IPS-15b (cell line): ENCODE data around the gene DCC.

Experiments used
- H3K27me3 ChIP-seq: one replicate; pipeline ENCODE4 v1.6.1; 2013; ENCODE audit warnings: low read length; ENCODE audit not compliant: control insufficient read depth, insufficient read depth
- H3K36me3 ChIP-seq: one replicate; pipeline ENCODE4 v1.6.1; 2013; ENCODE audit warnings: low read length; ENCODE audit not compliant: control insufficient read depth, insufficient read depth
- H3K4me1 ChIP-seq: one replicate; pipeline ENCODE4 v1.6.1; 2013; ENCODE audit warnings: mild to moderate bottlenecking, low read length; ENCODE audit not compliant: control insufficient read depth, insufficient read depth
- H3K4me3 ChIP-seq: one replicate; pipeline ENCODE4 v1.5.1; 2013; ENCODE audit warnings: low read depth, low read length
- H3K9ac ChIP-seq: one replicate; pipeline ENCODE4 v1.6.1; 2013; ENCODE audit warnings: low read depth, mild to moderate bottlenecking, low read length
- H3K9me3 ChIP-seq: one replicate; pipeline ENCODE4 v1.6.1; 2013; ENCODE audit warnings: mild to moderate bottlenecking, low read length; ENCODE audit not compliant: control insufficient read depth, insufficient read depth

DCC gene

DNA sequence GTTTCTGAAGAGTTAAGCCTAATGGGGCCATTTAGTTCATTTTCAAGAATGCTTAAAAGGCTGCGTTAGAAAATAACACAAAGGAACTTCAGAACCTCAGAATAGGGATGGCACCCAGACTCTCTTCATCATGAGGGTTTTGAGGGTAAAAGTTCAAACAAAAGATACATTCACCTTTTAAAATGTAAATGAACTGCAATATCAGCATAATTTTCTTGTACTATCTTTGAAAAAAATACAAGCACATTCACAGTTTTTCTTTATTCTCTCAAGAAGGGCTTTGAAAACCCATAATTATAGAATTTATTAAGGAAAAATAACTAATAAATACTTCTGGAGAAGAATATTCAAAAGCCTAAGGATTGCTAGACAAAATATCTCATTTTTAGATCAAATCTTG lies 791.0 kb downstream of the DCC start:
- Histone ChIP-seq H3K9ac (no peak overlapping the region), H3K4me1 (no peaks in the 10 kb centered on the region), H3K36me3 (no peaks in the 10 kb centered on the region), H3K27me3 (no peaks in the 10 kb centered on the region), H3K4me3 (no peak overlapping the region), H3K9me3 (no peaks in the 10 kb centered on the region)

DNA sequence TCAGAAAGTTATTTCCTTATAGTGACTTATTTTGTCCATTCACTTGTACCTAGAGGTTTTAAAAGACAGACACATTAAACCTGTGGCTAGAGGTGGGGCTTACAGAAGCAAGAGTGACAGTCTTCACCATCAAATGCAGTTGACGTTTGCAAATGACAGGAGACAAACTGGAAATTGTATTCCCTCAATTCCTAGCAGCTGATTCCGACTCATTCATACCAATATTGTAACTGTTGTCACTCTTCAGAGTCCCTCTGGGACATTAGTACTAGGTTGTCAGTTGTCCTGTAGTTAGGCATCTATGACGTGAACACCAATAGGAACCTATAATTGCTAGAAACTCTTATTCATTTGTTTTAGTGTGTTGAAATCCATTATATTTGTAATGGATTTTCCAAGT lies 794.7 kb downstream of the DCC start:
- Histone ChIP-seq H3K9me3 (no peaks in the 10 kb centered on the region), H3K4me3 (no peak overlapping the region), H3K36me3 (no peaks in the 10 kb centered on the region), H3K4me1 (no peaks in the 10 kb centered on the region), H3K27me3 (no peaks in the 10 kb centered on the region), H3K9ac (no peak overlapping the region)

DNA sequence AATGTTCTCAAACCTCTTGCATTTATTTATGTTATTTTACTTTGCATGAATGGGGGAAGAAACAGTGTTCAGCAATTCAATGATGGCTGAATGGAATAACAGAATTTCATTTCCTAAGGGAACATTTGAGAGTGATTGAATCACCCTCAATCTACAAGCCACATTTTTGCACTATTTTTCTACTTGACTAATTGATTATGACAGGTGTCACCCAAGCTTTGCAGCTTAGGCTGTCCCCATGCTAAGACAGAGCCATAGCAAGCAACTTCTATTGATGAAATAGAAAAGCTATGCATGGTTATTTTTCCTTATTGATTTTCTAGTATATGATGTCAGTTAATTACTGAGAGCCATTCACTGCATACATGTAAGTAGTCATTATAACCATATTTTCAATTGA lies 795.7 kb downstream of the DCC start:
- no peaks in the 10 kb centered on the region for H3K36me3 ChIP-seq
- no peak overlapping the region for H3K4me3 ChIP-seq

DNA sequence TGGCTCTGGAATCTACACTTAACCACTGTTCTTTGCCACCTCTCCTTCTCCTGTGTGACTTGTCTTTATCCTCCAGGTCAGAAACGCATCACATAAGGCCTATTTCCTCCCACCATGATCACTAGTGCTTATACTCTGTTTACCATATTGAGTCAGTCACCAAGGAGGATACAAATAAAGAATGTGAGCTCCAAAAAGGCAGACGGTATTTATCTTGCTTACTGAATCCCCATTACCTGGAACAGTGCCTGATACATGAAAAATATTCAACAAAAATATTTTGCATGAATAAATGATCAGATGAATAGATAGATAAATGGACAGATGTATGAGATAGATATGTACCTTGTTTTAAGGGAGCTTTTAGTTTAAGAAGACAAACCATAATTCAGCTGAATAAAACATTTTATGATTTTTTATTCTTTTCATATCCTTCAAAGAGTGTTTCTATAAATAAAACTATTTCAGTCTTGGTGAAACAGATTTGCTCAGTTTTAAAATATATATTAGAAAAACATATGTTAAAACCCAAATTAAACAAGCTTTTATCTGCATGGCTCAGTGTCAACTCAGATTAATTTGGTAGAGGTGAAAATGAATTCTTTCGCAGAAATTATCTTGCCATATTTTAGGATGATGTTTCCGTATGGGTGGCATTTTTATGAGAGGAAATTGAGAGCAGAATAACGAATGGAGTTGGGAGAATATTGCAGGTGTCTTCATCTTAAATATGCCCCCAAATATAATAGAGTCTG lies 799.9 kb downstream of the DCC start:
- no peaks in the 10 kb centered on the region for H3K9me3 ChIP-seq
- H3K36me3 ChIP-seq: no peaks in the 10 kb centered on the region
- H3K4me3 ChIP-seq: no peak overlapping the region
- H3K9ac ChIP-seq: no peak overlapping the region
- no peaks in the 10 kb centered on the region for H3K27me3 ChIP-seq
- H3K4me1 ChIP-seq: no peaks in the 10 kb centered on the region

More for the DNA sequence above, 795.7 kb downstream of the DCC start:
- Histone ChIP-seq H3K9ac (no peak overlapping the region), H3K27me3 (no peaks in the 10 kb centered on the region), H3K4me1 (no peaks in the 10 kb centered on the region), H3K9me3 (no peaks in the 10 kb centered on the region)

DNA sequence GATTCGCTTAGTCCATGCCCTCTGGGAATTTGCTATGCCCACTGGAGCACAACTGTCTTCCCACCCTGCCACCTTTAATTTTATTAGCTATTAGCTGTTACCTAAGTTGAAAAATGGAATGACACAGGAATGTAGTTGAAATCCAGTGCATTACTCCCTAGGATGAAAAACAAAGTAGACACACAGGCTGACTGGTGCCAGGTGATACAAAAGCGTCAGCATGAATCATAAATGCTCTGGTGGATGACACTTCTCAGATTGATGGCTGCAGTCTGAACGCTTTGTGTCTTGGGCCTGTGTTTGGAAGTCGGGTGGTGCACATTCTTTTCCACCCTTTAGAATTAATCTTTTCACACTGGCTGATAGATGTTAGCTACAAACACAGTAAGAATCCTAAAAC lies 802.0 kb downstream of the DCC start:
- no peaks in the 10 kb centered on the region for H3K27me3 ChIP-seq
- H3K36me3 ChIP-seq: no peaks in the 10 kb centered on the region
- H3K9me3 ChIP-seq: no peaks in the 10 kb centered on the region
- no peaks in the 10 kb centered on the region for H3K4me1 ChIP-seq
- no peak overlapping the region for H3K4me3 ChIP-seq
- H3K9ac ChIP-seq: no peak overlapping the region

DNA sequence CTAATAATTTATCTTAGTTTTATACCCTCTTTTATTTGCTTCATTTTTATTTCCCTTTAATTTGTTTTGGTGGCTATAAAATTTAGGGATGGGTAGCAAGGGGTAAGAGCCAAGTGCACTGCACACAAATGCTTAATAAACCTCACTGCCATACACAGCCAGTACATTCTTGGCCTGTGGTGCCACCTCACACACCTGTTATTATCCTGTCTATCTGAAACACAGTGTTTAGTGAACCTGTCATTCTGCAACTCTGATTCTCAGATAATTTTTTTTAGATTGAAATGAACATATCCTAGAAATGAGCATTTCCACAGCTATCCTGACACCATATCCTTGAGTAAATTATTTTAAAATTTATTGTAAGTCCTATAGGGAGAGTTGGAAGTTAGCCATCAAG lies 807.5 kb downstream of the DCC start:
- Histone ChIP-seq H3K27me3 (no peaks in the 10 kb centered on the region), H3K9ac (no peak overlapping the region), H3K4me3 (no peak overlapping the region), H3K9me3 (no peaks in the 10 kb centered on the region), H3K36me3 (no peaks in the 10 kb centered on the region), H3K4me1 (no peaks in the 10 kb centered on the region)

DNA sequence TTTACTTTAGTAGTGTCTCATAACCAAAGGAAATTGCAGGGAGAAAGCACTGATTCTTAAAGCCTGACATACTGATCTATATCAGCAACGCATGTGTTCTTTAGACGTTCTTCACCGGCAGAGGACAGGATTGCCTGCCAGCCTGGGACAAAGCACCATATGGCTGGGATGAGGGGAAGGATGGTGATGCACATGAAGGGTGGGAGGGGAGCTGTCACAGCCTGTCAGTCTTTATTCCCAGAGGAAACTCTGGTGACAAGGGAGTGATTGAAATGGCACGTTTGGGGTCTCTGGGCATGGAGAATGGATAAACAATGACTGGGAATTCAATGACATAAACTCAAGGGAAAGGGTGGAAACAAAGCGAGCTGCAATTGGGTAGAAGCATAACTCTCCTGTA lies 808.1 kb downstream of the DCC start:
- Histone ChIP-seq H3K9ac (no peak overlapping the region), H3K9me3 (no peaks in the 10 kb centered on the region), H3K4me1 (no peaks in the 10 kb centered on the region), H3K27me3 (no peaks in the 10 kb centered on the region), H3K36me3 (no peaks in the 10 kb centered on the region), H3K4me3 (no peak overlapping the region)

DNA sequence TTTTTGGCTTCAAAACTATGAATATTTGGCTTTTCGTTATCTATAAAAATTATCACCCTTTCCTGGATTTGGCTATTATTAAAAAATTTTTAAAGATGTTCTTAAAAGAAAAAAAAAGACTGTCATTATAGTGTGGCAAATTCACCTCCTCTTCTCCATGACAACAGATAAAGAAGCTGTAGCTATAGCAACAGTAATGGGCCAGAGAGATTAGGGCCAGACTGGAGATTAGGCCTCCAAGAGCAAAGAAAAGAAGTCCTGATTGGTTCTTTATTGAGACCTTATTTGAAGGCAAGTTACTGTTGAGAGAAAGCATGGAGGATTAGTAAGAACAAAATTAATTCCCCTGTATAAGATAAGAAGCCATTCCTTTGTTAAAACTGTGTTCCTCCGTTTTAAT lies 812.5 kb downstream of the DCC start:
- Histone ChIP-seq H3K27me3 (no peaks in the 10 kb centered on the region), H3K9me3 (no peaks in the 10 kb centered on the region), H3K9ac (no peak overlapping the region), H3K4me3 (no peak overlapping the region), H3K36me3 (no peaks in the 10 kb centered on the region), H3K4me1 (no peaks in the 10 kb centered on the region)

DNA sequence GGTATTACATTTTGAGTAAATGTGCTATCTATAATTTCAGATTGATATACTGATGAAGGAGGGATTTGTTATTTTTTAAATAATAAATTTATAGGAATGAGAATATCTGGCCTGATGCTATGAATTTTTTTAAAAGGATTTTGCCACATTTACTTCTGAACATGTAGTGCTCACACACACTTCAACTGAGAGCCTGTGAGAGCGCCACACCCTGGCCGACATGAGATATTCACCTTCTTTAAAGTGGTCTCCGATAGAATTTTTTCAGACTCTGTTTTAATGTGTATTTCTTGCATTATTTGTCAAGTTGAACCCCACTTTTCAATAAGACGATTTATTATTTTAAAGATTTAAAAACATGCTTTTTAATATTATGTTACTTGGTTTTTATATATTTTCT lies 813.3 kb downstream of the DCC start:
- no peaks in the 10 kb centered on the region for H3K9me3 ChIP-seq
- no peaks in the 10 kb centered on the region for H3K27me3 ChIP-seq
- no peaks in the 10 kb centered on the region for H3K4me1 ChIP-seq
- no peaks in the 10 kb centered on the region for H3K36me3 ChIP-seq
- H3K9ac ChIP-seq: no peak overlapping the region
- H3K4me3 ChIP-seq: no peak overlapping the region

DNA sequence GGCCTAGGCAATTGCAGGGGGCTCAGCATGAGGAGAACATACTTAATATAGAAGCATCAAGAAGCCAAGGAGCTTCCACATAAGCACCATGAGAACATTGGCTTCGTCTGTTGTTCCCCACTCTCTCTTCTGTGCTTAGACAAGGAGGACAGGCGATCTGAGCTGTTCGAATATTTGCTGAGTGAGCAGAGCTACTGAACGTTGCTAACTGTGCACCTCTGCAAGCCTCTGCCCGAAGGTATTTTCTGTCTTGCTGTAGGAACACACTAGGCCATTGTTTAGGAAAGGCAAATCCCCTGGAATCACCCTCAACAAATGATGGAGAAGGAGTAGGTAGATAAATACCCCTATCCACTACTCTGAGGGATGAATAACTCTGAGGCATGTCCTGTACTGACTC lies 813.8 kb downstream of the DCC start:
- H3K9me3 ChIP-seq: no peaks in the 10 kb centered on the region
- no peak overlapping the region for H3K4me3 ChIP-seq
- no peaks in the 10 kb centered on the region for H3K36me3 ChIP-seq
- no peaks in the 10 kb centered on the region for H3K27me3 ChIP-seq
- no peaks in the 10 kb centered on the region for H3K4me1 ChIP-seq
- H3K9ac ChIP-seq: no peak overlapping the region

DNA sequence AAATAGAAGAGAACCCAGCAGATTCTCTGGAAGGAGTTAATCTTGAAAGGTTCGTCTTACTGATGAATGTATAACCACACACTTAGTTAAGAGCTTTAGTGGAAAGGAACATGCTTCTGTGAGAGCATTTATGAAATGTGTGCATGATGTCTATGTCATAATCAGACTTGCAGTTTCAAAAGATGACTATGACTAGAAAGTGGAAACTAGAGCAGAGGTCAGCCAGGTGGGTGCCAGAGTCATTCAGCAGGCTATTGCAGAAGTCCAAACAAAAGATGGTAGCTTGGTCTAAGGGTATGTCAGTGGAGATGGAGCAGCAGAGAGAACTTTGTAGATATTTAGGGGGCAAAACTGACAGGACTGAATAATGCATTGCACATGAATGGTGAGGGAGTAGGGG lies 825.8 kb downstream of the DCC start:
- Histone ChIP-seq H3K4me1 (no peaks in the 10 kb centered on the region), H3K27me3 (no peaks in the 10 kb centered on the region), H3K9ac (no peak overlapping the region), H3K4me3 (no peak overlapping the region), H3K9me3 (no peaks in the 10 kb centered on the region), H3K36me3 (no peaks in the 10 kb centered on the region)

DNA sequence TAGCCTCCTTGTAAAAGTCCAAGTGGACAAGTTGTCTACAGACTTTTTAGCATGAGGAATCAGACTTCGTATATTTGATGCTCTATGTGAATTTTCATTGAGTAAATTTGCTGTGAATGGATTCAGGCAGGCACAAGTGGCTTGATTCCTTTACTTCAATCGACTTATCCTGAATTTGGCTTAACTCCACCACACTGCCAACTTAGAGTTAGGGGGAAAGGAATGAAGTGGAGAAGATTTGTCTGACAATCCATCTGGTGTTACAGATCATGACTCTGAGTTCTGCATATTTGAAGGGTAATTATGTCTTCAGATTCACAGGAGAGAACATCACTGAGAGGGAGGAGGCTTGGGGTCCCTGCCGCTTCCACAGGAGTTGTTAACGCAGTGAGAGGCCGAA lies 829.3 kb downstream of the DCC start:
- Histone ChIP-seq H3K4me1 (no peaks in the 10 kb centered on the region), H3K36me3 (no peaks in the 10 kb centered on the region), H3K9ac (no peak overlapping the region), H3K9me3 (no peaks in the 10 kb centered on the region), H3K4me3 (no peak overlapping the region), H3K27me3 (no peaks in the 10 kb centered on the region)
